HG03469 (cell line): Measurements from ENCODE around the gene GNAQ.

Source experiments
- ATAC-seq: cut with Tn5 transposase; IDR thresholded peaks from one replicate; pipeline ENCODE4 v1.9.1; 2021; ENCODE audit warnings: mild to moderate bottlenecking, moderate library complexity, moderate number of reproducible peaks; ENCODE audit not compliant: unreplicated experiment

Gene GNAQ

DNA sequence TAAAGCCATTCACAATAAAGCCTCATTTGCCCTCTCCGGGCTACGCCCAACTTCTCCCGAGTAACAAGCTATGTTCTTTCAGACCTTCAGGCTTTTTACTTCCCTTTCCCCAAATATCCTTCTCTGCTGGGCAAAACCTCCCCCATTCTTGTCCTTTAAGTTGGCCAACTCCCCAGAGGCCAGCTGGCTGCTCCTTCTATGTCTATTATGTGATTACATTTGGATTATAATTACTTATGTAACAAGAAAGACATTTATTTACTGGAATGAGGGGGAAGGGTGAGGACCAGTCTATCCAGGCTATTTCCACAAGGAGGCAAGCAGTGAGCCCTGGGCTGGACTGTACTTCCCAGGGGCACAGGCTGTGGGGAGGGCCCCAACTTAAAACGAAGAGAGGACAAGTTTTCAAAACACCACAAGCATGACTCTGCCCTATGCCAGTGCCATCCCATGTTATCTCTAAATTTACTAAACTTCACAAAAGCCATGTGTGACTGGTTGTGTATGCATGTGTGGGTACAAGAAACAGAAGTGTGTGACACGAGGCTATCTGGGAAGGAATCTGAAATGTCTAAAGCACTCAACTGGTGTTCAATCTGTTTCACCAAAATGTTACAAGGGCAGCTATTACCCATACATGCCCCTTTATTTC is 84.5 kb downstream of the GNAQ start:
- ATAC-seq = no peak

GRCh38 chr9:77946296-77946695 is 85.3 kb downstream of the GNAQ start:
- no peak for ATAC-seq

GRCh38 chr9:77945798-77946197 is 85.8 kb downstream of the GNAQ start:
- ATAC-seq = no peak

DNA sequence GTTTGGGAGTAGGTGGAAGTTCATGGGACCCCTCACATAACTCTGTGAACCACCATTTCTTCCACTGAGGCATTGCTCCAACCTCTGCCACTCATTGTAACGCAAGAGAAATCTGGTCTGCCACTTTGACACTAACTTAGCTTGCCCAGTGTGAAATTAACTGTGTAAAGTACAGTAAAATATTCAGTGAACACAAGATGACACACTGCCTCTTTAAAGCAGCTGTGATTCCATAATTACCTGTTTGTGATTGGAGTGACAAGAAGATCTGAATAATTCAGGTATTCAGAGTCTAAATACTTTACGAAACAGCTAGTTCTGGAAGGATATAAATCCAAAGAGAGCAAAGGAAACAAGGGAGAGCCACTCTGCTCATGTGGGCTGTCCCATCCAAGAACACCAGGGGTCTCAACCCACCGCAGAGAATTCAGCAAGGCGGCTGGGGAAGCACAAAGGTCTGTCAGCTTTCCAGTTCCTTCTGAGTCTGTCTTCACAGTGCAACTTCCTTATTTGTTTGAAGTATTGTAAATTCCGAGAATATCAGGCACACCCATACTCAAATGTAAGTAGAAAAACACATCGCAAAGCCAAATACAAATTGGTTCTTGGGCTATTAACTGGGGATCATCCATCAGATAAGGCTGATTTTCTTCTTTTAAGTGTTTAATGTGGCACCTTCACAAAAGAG is 86.9 kb downstream of the GNAQ start:
- no peak for ATAC-seq

GRCh38 chr9:77943057-77943456 is 88.6 kb downstream of the GNAQ start:
- no peak for ATAC-seq

GRCh38 chr9:77939149-77939668 is 92.4 kb downstream of the GNAQ start:
- no peak for ATAC-seq

DNA sequence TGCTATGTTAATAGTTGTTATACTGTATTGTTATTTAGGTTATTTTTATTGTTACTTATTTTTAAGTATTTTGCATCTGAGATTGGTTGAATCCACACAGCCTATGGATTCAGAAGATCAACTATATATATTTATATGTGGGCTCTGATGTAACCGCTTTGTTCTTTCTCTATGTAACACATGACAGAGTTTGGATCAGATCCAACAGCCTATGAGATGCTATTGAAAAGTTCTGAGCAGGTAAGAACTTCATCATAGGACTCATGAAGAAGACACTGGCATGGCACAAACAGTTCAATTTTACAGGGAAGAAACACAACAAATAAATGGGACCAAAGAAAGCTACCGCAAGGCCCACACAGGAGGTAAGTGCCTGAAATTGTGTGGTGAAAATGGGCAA is 93.4 kb downstream of the GNAQ start:
- ATAC-seq = no peak

DNA sequence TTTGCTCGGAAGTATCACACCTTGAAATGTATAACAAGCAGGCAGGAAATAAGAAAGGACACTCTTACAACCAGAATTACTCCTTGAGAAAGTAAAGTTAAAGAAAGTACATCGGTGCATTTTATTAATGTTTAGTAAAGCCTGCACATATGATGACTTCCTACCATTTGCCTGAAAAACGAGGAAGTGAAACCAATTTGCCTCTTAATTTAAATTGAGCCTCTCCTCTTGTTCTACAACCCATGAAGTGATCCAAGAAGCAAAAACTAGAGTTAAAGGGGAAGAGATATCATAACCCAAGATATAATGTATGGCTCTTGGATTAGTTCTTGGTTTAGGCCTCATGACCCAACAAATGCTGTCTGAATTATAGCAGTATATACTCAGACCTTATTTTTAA is 95.6 kb downstream of the GNAQ start:
- ATAC-seq = no peak

GRCh38 chr9:77935211-77935610 is 96.4 kb downstream of the GNAQ start:
- no peak for ATAC-seq

DNA sequence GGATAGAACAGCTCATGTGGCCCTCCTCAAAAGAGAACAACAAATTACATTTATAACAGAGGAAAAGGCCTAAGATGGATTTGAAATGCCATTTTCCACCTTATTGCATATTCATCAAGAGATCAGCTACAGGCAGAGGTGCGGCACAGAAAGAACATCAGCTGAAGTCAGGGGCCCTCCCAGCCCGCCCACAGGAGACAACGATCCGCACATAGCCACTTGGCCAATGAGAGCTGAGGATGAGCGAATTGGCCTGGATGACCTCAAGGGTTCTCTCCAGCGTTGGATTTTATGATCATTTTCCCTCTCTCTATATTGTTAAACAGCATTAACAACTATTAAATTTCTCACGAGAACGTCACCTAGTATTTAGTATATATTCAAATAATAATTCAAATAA is 97.6 kb downstream of the GNAQ start:
- no peak for ATAC-seq

DNA sequence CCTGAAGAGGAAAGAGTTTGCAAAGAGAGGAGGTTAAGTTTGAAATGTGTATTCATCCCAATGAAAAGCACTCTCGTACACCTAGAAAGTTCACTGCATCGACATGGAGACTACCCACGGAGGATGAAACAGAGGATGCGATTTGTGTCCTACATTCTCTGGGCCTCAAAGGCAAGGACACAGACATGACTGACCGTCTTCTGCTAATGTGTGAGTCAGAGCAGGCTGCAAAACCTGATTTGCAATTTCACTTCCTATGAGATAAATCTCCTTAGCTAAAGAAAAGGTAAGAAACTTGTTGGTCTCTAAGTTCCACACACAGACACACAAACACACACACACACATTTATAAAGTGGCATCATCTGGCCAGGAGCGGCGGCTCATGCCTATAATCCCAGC is 98.6 kb downstream of the GNAQ start:
- no peak for ATAC-seq

GRCh38 chr9:77929942-77930341 is 101.7 kb downstream of the GNAQ start:
- no peak for ATAC-seq

DNA sequence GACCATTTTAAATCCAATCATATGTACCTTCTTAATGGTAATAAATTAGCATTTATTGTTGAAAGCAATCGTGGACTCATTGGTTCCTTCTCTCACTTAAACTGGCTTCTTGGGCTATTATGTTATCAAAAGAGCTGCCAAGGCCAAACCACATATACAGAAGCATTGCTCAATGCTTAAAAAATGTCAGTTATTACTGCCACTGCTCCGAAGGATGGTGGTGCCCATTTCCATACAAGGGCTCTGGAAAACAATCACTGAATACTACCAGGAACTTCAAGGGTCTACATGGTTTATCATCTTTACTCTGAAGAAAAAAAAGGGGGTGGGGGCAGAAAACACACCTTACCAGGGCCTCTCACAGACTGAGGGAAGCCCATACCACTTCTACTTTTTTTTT is 104.3 kb downstream of the GNAQ start:
- no peak for ATAC-seq

DNA sequence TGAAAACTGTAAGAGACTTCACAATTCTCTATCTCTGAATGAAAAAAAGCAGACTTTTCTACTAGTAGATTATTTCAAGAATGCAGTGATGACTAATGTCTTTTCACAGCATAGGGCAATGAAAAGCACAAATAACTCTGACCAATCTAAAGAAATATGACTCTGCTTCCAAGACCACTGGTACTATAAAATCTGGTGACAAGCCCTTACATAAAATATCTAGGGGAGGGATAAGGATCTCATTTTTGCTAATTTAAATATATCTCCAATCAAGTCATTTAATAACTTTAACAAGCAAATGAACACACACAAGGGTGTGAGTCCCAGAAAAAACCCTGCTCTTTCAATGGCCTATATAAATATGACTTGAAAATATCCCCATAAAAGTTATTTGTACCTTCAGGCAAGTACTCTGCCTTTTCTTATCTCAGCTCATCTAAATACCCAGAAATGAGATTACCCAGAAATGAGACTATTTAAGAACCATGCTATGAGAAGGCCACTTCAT is 105.2 kb downstream of the GNAQ start:
- ATAC-seq = no peak

GRCh38 chr9:77922591-77922990 is 109.0 kb downstream of the GNAQ start:
- ATAC-seq = no peak

- no peak for ATAC-seq
These were observed 113.8 kb downstream of the GNAQ start for GRCh38 chr9:77917800-77918199.

DNA sequence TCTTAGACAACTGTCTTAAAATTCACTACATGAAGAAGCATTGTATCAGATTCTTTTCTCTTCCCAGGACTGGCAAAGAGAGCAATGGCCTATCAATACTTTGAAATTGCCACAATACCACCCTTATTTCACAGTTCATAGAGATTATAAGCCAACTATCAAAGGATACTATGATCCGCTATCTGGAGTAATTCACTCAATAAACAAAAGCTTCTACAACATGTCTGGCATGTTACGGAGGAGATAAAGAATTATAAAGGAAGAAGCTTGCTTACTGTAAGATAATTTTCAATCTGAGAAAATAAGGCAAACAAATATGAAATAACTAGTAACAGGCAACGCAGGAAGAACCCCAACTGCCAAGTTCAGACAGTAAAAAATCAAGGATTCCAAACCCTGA is 114.8 kb downstream of the GNAQ start:
- no peak for ATAC-seq

GRCh38 chr9:77916410-77916819 is 115.2 kb downstream of the GNAQ start:
- ATAC-seq = no peak

DNA sequence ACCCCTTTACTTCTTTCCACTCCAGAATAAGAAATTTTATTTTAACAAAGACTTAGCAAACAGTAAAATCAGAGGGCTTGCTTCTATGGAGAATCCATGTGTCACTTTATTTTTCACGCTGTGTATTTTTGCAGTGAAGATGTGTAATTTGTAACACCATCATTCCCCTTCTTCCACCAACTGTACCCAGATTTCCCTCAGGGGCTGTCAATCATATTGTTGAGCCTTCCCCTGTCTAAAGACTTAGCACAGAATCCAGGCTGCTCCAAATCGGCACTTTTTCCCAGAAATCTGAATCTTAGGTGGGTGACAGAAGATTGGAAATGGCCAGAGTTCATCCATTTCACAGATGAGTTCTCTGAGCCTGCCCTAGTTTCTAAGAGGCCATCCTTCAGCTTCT is 115.9 kb downstream of the GNAQ start:
- no peak for ATAC-seq

GRCh38 chr9:77912895-77913693 is 118.5 kb downstream of the GNAQ start:
- no peak for ATAC-seq

DNA sequence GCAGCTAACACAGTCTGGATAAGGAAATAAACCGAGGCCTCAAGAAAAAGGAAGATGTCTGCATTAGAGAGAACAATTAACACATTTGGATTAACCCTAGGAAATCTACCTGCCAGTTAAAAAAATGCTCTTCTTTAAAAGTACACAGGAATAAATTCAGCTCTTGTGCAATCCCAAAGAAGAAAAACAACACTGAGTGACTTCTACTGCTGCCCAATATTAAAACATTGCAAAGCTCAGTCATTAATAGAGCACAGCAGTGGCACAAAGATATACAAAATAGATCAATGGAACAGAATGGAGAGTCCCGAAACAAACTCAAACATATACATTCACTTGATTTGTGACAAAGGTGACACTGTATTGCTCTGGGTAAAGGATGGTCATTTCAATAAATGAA is 119.7 kb downstream of the GNAQ start:
- ATAC-seq = no peak

DNA sequence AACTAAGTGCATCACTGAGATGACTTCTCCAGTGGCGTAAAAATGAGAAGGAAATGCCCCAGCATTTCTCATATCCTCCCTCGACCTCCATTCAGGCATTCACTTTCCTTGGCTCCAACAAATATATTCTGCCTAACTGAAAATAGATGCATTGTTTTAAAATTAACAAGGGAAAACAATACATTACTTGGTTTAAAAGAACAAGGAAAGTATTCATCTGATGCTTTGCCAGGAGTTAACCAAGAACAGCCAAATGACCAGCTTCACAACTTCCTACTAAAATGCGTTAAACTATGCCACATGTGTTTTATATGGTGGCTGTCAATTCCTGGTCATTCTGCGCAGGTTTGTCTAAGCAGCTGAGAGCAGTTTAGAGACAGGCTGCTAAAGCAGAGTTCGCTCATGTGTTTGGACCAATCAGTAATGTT is 121.4 kb downstream of the GNAQ start:
- no peak for ATAC-seq
